Astrocyte (in vitro differentiated cells and primary cell): ENCODE data around the gene ANKRD33B. TPM values are rescaled to one million over a fixed set of nuclear protein-coding genes. Genes with fewer than 3 reads are reported as not detected.

Experiments
- DNase-seq: peaks from one replicate; pipeline ENCODE4 v3.0.0-alpha.2; 2010; ENCODE audit warnings: low read depth
- FAIRE-seq: peaks from 2 replicates; lab custom pipeline; 2011; peaks lifted over from hg19 to GRCh38; lab: Jason Lieb, UNC
- H2AFZ ChIP-seq: 2 replicates; pipeline ENCODE4 v1.6.0; 2012; ENCODE audit warnings: low read depth, low read length, inconsistent platforms
- H3K27ac ChIP-seq: 2 replicates; pipeline ENCODE4 v1.5.1; 2011; ENCODE audit warnings: low read depth, low read length, inconsistent platforms
- H3K27me3 ChIP-seq: 2 replicates; pipeline ENCODE4 v1.6.0; 2011; ENCODE audit warnings: low read length, inconsistent platforms; ENCODE audit not compliant: insufficient read depth
- H3K36me3 ChIP-seq: 2 replicates; pipeline ENCODE4 v1.5.1; 2011; ENCODE audit warnings: low read length, inconsistent platforms; ENCODE audit not compliant: insufficient read depth
- H3K4me1 ChIP-seq: 2 replicates; pipeline ENCODE4 v1.5.1; 2011; ENCODE audit warnings: low read length, inconsistent platforms; ENCODE audit not compliant: insufficient read depth
- H3K4me2 ChIP-seq: 2 replicates; pipeline ENCODE4 v1.6.0; 2012; ENCODE audit warnings: low read length, inconsistent platforms
- H3K4me3 ChIP-seq: 2 replicates; pipeline ENCODE4 v1.5.1; 2011; ENCODE audit warnings: low read depth, mild to moderate bottlenecking, low read length, inconsistent platforms; ENCODE audit not compliant: insufficient read depth
- H3K79me2 ChIP-seq: 2 replicates; pipeline ENCODE4 v1.6.0; 2012; ENCODE audit warnings: mild to moderate bottlenecking, low read length, inconsistent platforms; ENCODE audit not compliant: insufficient read depth
- H3K9ac ChIP-seq: 2 replicates; pipeline ENCODE4 v1.6.0; 2012; ENCODE audit warnings: mild to moderate bottlenecking, low read length, inconsistent platforms
- H3K9me3 ChIP-seq: 2 replicates; pipeline ENCODE4 v1.5.1; 2012; ENCODE audit warnings: low read depth, mild to moderate bottlenecking, low read length, inconsistent platforms; ENCODE audit not compliant: insufficient read depth
- H4K20me1 ChIP-seq: 2 replicates; pipeline ENCODE4 v1.6.0; 2012; ENCODE audit warnings: low read length, inconsistent platforms; ENCODE audit not compliant: insufficient read depth
- H3K27ac Mint-ChIP-seq: one replicate; pipeline ENCODE4 v1.8.0; 2021; ENCODE audit warnings: mild to moderate bottlenecking, mixed read lengths; ENCODE audit not compliant: unreplicated experiment
- H3K27me3 Mint-ChIP-seq: one replicate; pipeline ENCODE4 v1.8.0; 2021; ENCODE audit warnings: low read depth, mixed read lengths; ENCODE audit not compliant: unreplicated experiment
- H3K36me3 Mint-ChIP-seq: one replicate; pipeline ENCODE4 v1.8.0; 2021; ENCODE audit warnings: low read depth, mixed read lengths; ENCODE audit not compliant: unreplicated experiment
- H3K4me1 Mint-ChIP-seq: one replicate; pipeline ENCODE4 v1.8.0; 2021; ENCODE audit warnings: low read depth, mixed read lengths; ENCODE audit not compliant: unreplicated experiment
- H3K4me3 Mint-ChIP-seq: one replicate; pipeline ENCODE4 v1.8.0; 2021; ENCODE audit warnings: mild to moderate bottlenecking, moderate library complexity, mixed read lengths; ENCODE audit not compliant: unreplicated experiment
- H3K9me3 Mint-ChIP-seq: one replicate; pipeline ENCODE4 v1.8.0; 2021; ENCODE audit warnings: mild to moderate bottlenecking, mixed read lengths; ENCODE audit not compliant: unreplicated experiment
- CTCF ChIP-seq: IDR thresholded peaks from 2 replicates; pipeline ENCODE4 v1.5.1; 2011; ENCODE audit warnings: low read depth, mild to moderate bottlenecking, inconsistent platforms, low read length, moderate library complexity; ENCODE audit not compliant: insufficient read depth
- EZH2 ChIP-seq: IDR thresholded peaks from 2 replicates; pipeline ENCODE4 v1.6.1; 2012; ENCODE audit warnings: mild to moderate bottlenecking, low read length, inconsistent platforms; ENCODE audit not compliant: insufficient read depth
- total RNA-seq: library from RNA; stranded (reverse); gene quantifications from 2 replicates; pipeline ENCODE4 v1.2.1, GENCODE V29; 2021

Gene ANKRD33B
- total RNA-seq, 1 donor from 2014 or later = 22.7 TPM

- no peaks in the 10 kb centered on the region for H3K9me3 ChIP-seq
- H4K20me1 ChIP-seq = peaks cover 2% of the 10 kb centered on the region
- peaks cover 6% of the 10 kb centered on the region for H3K4me1 Mint-ChIP-seq
- no peaks in the 10 kb centered on the region for H3K36me3 ChIP-seq
- no peak overlapping the region for H3K27ac Mint-ChIP-seq
- no peak overlapping the region for H3K9ac ChIP-seq
- no peak overlapping the region for H3K4me3 ChIP-seq
- peaks cover 2% of the 10 kb centered on the region for H3K36me3 Mint-ChIP-seq
- H3K4me2 ChIP-seq = no peak overlapping the region
- H3K27ac ChIP-seq = no peak overlapping the region
- FAIRE-seq (no peak), DNase-seq (no peak)
- no peak overlapping the region for H2AFZ ChIP-seq
- no peak overlapping the region for H3K4me3 Mint-ChIP-seq
- H3K27me3 Mint-ChIP-seq = peaks cover 8% of the 10 kb centered on the region
- peaks cover 7% of the 10 kb centered on the region for H3K4me1 ChIP-seq
- no peak for TF ChIP-seq CTCF
- TF ChIP-seq EZH2 = no peak
- peaks cover 3% of the 10 kb centered on the region for H3K27me3 ChIP-seq
- H3K9me3 Mint-ChIP-seq = no peaks in the 10 kb centered on the region
- no peaks in the 10 kb centered on the region for H3K79me2 ChIP-seq
Observed at GRCh38 chr5:10661401-10661800, 97.5 kb downstream of the ANKRD33B start.

- H3K79me2 ChIP-seq = no peaks in the 10 kb centered on the region
- FAIRE-seq (no peak), DNase-seq (no peak)
- no peak overlapping the region for H2AFZ ChIP-seq
- H3K36me3 Mint-ChIP-seq = peaks cover 2% of the 10 kb centered on the region
- H3K9me3 ChIP-seq = no peaks in the 10 kb centered on the region
- H4K20me1 ChIP-seq = no peaks in the 10 kb centered on the region
- no peak overlapping the region for H3K9ac ChIP-seq
- no peak overlapping the region for H3K4me3 Mint-ChIP-seq
- H3K9me3 Mint-ChIP-seq = no peaks in the 10 kb centered on the region
- H3K27me3 Mint-ChIP-seq = peaks cover 8% of the 10 kb centered on the region
- H3K4me3 ChIP-seq = no peak overlapping the region
- H3K27ac ChIP-seq = no peak overlapping the region
- TF ChIP-seq EZH2 (no peak), CTCF (no peak)
- no peak overlapping the region for H3K27ac Mint-ChIP-seq
- H3K36me3 ChIP-seq = no peaks in the 10 kb centered on the region
- H3K27me3 ChIP-seq = peaks cover 3% of the 10 kb centered on the region
- H3K4me1 Mint-ChIP-seq = peaks cover 6% of the 10 kb centered on the region
- peaks cover 7% of the 10 kb centered on the region for H3K4me1 ChIP-seq
- no peak overlapping the region for H3K4me2 ChIP-seq
Observed at GRCh38 chr5:10662083-10662482, 98.2 kb downstream of the ANKRD33B start.

- H3K27me3 Mint-ChIP-seq = peaks cover 8% of the 10 kb centered on the region
- no peak overlapping the region for H3K4me3 ChIP-seq
- H3K27ac ChIP-seq = no peak overlapping the region
- H3K4me1 Mint-ChIP-seq = peaks cover 6% of the 10 kb centered on the region
- H3K36me3 ChIP-seq = no peaks in the 10 kb centered on the region
- TF ChIP-seq CTCF (no peak), EZH2 (no peak)
- H3K9ac ChIP-seq = no peak overlapping the region
- peaks cover 3% of the 10 kb centered on the region for H3K27me3 ChIP-seq
- no peak overlapping the region for H3K4me3 Mint-ChIP-seq
- peaks cover 2% of the 10 kb centered on the region for H3K36me3 Mint-ChIP-seq
- no peaks in the 10 kb centered on the region for H3K9me3 ChIP-seq
- FAIRE-seq (no peak), DNase-seq (no peak)
- H3K9me3 Mint-ChIP-seq = peaks cover 4% of the 10 kb centered on the region
- H3K4me1 ChIP-seq = peaks cover 7% of the 10 kb centered on the region
- H2AFZ ChIP-seq = no peak overlapping the region
- no peaks in the 10 kb centered on the region for H4K20me1 ChIP-seq
- no peak overlapping the region for H3K27ac Mint-ChIP-seq
- H3K4me2 ChIP-seq = no peak overlapping the region
- no peaks in the 10 kb centered on the region for H3K79me2 ChIP-seq
Observed at GRCh38 chr5:10662661-10663488, 99.0 kb downstream of the ANKRD33B start.
